ENCODE measurements around the gene HTR1B. TPM values are rescaled to one million over a fixed set of nuclear protein-coding genes. Genes with fewer than 3 reads are reported as not detected.

Gene HTR1B
- total RNA-seq, 3 donors from 2014 or later: 0.15 to 0.33 TPM; not detected in 1

DNA sequence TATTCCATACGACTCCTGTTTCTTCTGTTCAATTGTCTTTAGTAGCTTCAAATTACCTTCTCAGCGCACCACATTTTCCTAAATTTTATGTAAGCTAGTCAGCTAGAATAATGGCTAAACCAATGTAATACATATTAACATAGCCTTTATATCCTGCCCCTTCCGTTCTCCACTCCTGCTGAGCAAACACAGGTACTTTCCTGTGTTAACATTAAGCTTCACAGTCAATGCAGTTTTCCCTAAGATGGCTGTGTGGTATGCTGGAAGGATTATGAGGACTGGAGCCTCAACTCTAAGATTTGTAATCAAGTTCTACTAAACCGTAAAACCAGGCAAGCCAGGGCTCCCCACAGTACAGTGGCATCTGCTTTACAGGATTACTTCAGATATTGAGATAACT is 29.4 kb downstream of the HTR1B start:
- Histone ChIP-seq H3K4me3 (no peak overlapping the region), H3K9me3 (no peaks in the 10 kb centered on the region), H3K27ac (no peak overlapping the region), H3K36me3 (no peaks in the 10 kb centered on the region), H3K4me1 (no peaks in the 10 kb centered on the region), H3K27me3 (no peaks in the 10 kb centered on the region)
- no peak for DNase-seq (ENCODE audit: low spot score in 2 of 2)
- TF ChIP-seq POLR2A (IDR thresholded peaks at IDR 0.05): no peak
- no peak for TF ChIP-seq POLR2AphosphoS5 (IDR thresholded peaks at IDR 0.05)
- TF ChIP-seq, protein P1, sequence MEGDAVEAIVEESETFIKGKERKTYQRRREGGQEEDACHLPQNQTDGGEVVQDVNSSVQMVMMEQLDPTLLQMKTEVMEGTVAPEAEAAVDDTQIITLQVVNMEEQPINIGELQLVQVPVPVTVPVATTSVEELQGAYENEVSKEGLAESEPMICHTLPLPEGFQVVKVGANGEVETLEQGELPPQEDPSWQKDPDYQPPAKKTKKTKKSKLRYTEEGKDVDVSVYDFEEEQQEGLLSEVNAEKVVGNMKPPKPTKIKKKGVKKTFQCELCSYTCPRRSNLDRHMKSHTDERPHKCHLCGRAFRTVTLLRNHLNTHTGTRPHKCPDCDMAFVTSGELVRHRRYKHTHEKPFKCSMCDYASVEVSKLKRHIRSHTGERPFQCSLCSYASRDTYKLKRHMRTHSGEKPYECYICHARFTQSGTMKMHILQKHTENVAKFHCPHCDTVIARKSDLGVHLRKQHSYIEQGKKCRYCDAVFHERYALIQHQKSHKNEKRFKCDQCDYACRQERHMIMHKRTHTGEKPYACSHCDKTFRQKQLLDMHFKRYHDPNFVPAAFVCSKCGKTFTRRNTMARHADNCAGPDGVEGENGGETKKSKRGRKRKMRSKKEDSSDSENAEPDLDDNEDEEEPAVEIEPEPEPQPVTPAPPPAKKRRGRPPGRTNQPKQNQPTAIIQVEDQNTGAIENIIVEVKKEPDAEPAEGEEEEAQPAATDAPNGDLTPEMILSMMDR (IDR thresholded peaks at IDR 0.05): no peak
- intact Hi-C loops (cut with DNase I; ENCODE audit: low total_unique reads): no loop called here

DNA sequence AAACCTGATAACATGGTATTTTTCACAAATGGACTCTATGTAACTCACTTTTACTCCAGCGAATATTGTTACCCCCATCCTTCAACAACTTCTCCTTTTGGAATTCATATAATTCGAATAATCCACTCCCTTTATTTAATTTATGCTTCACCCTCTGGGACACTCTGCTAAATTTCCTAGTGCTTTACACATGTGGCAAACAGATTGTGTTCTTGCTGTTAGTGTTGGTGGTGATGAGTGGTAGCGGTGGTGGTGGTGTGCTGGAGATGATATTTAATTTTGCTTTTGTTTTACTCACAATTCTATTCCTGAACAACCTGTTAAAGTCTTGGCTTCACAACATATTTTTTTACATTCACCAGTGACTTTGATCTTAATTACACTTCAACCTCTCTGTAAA is 32.8 kb downstream of the HTR1B start:
- TF ChIP-seq, protein P1 (IDR thresholded peaks at IDR 0.05): no peak
- no peak for TF ChIP-seq POLR2AphosphoS5 (IDR thresholded peaks at IDR 0.05)
- no peak for TF ChIP-seq POLR2A (IDR thresholded peaks at IDR 0.05)

DNA sequence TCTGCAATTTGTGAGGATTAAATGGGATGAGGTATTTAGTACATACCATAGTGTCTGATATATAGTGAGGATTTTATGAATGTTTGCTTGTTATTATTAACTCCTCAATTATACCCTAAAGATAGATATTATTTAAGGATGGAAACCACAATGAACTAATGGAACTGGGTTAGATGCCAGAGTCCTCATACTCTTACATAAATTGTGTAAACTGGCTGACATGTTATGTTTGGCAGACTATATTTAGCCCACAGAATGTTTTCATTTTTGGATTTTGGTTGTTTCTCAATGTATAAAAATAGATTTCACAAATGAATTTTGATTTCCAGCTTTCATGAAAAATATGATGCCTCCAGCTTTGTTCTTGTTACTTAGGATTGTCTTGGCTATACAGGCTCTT is 37.6 kb downstream of the HTR1B start:
- Histone ChIP-seq H3K9me3 (no peaks in the 10 kb centered on the region), H3K27ac (no peak overlapping the region), H3K4me3 (no peak overlapping the region), H3K36me3 (no peaks in the 10 kb centered on the region), H3K27me3 (no peaks in the 10 kb centered on the region), H3K4me1 (no peaks in the 10 kb centered on the region)
- DNase-seq (ENCODE audit: low spot score in 2 of 2): no peak
- TF ChIP-seq, protein P1 (IDR thresholded peaks at IDR 0.05): no peak
- no peak for TF ChIP-seq POLR2A (IDR thresholded peaks at IDR 0.05)
- TF ChIP-seq POLR2AphosphoS5 (IDR thresholded peaks at IDR 0.05): no peak
- intact Hi-C loops (cut with DNase I; ENCODE audit: low total_unique reads): no loop called here

More for the DNA sequence above, 32.8 kb downstream of the HTR1B start:
- no peak for DNase-seq (ENCODE audit: low spot score in 2 of 2)
- Histone ChIP-seq H3K27ac (no peak overlapping the region), H3K9me3 (no peaks in the 10 kb centered on the region), H3K4me1 (no peaks in the 10 kb centered on the region), H3K27me3 (no peaks in the 10 kb centered on the region), H3K36me3 (no peaks in the 10 kb centered on the region), H3K4me3 (no peak overlapping the region)
- intact Hi-C loops (cut with DNase I; ENCODE audit: low total_unique reads): no loop called here

DNA sequence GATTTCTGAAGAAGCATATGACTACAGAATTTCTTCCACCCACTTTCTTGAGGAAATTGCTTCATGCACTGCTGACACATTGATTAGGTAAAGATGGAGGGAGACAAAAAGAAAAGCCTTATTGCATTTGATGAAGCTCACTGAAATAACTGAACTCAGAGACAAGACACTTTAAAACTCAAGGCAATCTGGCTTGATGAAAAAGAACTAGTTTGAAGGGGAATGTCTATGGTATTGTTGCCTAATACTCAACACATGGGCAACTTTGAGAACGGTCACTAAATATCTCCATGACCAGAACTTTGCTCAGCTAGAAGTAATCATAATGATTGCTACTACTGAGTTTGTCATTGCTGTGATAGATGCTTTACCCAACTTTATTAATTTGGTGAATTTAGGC is 38.1 kb downstream of the HTR1B start:
- no peak for TF ChIP-seq POLR2A (IDR thresholded peaks at IDR 0.05)
- no peak for TF ChIP-seq POLR2AphosphoS5 (IDR thresholded peaks at IDR 0.05)
- TF ChIP-seq, protein P1 (IDR thresholded peaks at IDR 0.05): no peak
- no peaks in the 10 kb centered on the region for H3K36me3 ChIP-seq
- no peak overlapping the region for H3K27ac ChIP-seq
- no peak overlapping the region for H3K4me3 ChIP-seq
- H3K27me3 ChIP-seq: no peaks in the 10 kb centered on the region
- intact Hi-C loops (cut with DNase I; ENCODE audit: low total_unique reads): no loop called here
- DNase-seq (ENCODE audit: low spot score in 2 of 2): no peak
- no peaks in the 10 kb centered on the region for H3K4me1 ChIP-seq
- no peaks in the 10 kb centered on the region for H3K9me3 ChIP-seq

DNA sequence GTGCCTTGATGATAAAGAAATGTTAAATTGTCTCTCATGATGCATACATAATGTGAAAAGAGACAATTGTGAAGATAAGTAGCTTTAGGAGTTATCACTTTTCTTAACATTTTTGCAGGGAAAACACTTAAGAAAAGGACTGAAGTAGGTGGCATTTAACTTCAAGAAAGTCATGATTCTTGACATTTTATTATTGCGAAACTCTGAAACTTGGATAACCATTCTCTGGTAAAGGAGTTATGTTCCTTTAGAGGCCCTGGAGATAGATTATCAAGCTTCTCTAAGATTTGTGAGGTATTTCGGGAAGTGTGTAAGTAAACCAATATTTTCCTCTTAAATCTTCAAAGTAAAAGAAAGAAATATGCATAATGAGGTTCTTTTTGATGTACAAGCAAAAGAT is 38.5 kb downstream of the HTR1B start:
- intact Hi-C loops (cut with DNase I; ENCODE audit: low total_unique reads): no loop called here
- no peak for DNase-seq (ENCODE audit: low spot score in 2 of 2)
- H3K9me3 ChIP-seq: no peaks in the 10 kb centered on the region
- H3K4me3 ChIP-seq: no peak overlapping the region
- no peak overlapping the region for H3K27ac ChIP-seq
- no peaks in the 10 kb centered on the region for H3K4me1 ChIP-seq
- H3K27me3 ChIP-seq: no peaks in the 10 kb centered on the region
- H3K36me3 ChIP-seq: no peaks in the 10 kb centered on the region
- TF ChIP-seq POLR2A (IDR thresholded peaks at IDR 0.05) (no peak), POLR2AphosphoS5 (IDR thresholded peaks at IDR 0.05) (no peak)
- TF ChIP-seq, protein P1 (IDR thresholded peaks at IDR 0.05): no peak
